GM10847 (cell line): ENCODE data around the gene TBXAS1.

ENCODE experiments used
- POLR2A ChIP-seq: IDR thresholded peaks from 2 replicates; pipeline ENCODE4 v1.6.1; 2011; ENCODE audit not compliant: insufficient read length; ENCODE audit errors: extremely low read depth

TBXAS1 gene

DNA sequence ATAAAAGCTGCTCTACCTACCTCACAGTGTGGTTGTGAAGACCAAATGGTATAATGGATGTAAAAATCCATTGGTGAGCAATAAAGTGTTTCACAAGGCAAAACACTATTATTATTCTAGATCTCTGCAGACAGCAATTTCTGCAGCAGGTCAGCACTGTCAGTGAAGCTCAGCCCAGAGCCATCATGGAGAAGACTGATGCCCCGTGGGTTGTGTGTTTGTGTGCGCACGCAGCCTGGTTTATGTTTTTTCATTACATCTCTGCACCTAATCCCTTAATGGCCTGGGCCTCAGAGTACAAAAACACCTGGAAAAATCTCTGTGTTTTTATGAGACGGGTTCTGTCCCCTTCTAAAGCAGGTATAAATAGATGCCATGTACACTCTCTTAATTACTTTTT, 169.5 kb downstream of the TBXAS1 start:
- TF ChIP-seq POLR2A, result no peak

DNA sequence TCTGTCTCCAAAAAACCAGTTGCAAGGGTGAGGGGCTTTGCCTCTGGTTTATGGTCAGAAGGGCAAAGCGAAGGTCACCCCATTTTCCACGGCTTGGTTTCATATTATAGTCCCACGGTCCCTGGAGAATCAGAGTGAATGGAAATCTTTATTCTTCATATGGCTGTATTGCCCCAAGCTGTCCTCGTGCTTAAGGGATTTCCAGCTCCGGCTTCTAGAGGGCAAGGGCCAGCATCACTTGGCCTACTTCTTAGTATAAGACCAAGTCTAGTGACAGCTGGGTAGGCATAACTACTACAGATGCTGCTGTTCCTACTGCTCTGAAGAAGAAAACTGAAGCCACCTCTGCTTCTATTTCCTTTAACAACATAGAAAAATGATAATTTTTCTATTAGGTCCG, 170.5 kb downstream of the TBXAS1 start:
- no peak for TF ChIP-seq POLR2A

DNA sequence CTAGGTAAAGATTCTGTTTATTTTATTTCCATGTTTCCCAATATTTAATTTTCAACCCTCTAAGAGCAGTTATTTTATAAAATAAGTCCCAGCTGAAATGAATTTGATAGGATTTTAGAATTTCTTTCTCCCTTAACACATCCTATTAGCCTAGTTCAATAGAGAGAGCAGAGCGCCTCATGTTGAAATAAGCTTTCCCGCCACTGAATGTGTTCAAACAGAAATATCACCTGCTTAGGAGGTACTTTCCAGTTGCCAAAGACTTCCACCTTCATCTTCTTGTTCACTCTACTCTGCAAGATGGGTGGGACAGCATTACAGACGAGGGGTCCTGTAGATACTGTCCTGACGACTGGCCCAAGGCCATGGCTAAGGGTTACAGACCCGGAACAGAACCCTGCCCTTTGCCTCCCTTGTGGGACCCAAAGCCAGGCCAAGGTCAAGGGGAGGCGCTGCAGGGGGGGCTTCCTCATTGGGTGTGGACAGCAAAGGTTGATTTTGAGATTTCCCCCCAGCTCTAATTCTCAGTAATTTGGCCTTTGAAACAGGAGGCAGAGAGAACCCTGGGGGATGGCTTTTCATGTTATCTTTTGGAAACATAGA, 171.7 kb downstream of the TBXAS1 start:
- no peak for TF ChIP-seq POLR2A

DNA sequence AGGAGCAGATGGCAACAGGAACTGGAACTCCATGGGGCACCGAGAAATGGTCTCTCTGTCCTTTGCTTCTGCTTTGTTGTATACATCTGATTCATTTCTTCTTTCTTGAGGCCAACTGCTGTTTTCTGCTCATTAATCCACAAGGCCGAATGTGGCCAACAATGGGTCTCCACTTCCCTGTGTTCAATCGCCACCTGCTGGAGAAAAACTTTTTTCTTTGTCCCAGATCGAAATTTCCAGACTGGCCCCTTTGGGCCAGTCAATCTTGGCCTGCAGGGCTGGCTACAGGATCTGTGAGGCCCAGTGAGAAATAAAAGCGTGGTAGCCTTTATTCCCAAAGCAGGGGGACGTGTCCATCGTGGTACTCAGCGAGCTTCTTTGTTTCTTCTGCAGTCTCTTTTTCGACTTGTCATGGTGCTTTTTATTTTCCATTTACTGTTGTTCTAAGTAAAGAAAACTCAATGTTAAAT, 174.9 kb downstream of the TBXAS1 start:
- TF ChIP-seq POLR2A, result no peak

DNA sequence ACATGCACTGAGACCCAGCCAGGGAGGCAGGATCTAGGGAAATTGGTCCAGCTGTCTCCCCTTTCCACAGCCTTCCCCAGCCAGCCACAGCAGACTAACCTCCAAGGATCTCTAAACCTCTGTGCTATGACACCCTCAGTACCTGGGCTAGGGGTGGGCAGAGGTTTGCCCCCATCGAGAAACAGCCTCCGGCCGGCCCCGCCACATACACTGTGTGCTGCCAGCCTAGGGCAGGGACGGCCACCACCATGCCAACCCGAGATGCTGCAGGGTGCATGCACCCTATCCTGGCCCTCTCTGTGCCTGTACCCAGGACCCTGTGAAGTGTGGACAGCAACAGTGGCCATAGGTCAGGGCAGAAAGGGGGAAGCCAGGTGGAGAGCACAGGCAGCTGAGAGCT, 175.6 kb downstream of the TBXAS1 start:
- TF ChIP-seq POLR2A, result no peak

DNA sequence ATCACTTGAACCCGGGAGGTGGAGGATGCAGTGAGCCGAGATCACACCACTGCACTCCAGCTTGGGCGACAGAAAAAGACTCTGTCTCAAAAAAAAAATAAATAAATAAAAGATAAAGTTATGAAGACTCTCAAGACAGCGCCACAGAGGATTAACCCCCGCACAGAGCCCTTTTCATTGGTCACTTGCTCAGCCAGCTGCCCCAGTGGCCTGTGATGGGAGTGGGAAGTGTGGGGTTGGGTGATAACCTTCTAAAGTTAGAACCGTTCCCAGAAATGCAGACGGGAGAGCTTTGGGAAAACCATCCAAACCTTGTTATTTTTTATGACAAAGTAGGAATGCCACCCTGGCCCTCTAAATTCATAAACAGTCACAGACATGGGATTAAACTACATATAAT, 176.3 kb downstream of the TBXAS1 start:
- TF ChIP-seq POLR2A, result no peak

DNA sequence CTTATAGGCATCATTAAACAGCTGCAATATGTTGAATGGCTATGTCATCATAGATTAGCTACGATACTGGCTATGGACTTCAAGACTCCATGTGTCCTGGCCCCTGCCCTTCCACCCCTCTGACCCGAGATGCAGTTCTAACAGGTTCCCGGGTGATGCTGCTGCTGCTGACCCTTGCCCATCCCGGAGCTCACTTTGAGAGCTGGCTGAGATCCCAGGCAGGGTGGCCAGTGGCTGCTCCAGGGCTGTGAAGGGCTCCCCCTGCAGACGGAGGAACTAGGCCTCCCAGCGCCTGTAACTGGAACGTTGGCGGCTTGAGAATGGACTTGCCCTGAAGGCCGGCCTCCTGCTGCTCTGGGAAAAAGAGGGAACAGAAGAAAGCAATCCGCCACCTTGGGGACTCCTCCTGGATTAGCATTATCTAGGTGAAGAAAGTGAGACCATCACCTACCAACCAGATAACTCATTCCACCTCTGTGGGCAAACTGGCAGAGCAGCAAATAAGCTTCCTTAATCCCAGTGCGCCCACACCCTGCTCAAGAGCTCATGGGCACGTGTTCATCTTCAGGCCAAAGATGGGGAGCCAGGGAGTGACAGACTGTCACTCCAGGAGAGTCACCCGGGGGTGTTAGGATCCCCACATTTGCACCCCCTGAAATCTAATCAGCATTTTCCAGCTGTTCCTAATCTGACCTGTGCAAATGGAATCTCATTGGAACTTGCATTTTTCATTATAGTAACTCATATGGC, 176.9 kb downstream of the TBXAS1 start:
- no peak for TF ChIP-seq POLR2A

DNA sequence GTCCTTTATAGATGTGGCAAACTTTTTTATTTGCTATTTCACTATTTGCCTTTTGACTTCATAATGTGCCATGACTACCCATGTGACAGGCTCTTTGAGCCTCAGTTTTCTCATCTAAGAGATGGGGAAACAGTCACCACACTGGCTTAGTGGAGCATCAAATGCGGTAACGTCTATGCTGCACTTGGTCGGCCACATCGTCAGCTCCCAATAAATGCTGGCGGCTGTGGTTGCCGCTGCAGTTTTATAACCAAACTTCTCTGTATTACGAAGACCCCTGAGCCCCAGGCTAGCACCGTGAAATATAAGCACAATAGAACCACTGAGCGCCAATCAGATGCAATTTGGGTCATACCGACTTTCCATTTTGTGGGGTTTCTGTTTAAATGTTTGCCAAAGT, 177.5 kb downstream of the TBXAS1 start:
- TF ChIP-seq POLR2A, result no peak

DNA sequence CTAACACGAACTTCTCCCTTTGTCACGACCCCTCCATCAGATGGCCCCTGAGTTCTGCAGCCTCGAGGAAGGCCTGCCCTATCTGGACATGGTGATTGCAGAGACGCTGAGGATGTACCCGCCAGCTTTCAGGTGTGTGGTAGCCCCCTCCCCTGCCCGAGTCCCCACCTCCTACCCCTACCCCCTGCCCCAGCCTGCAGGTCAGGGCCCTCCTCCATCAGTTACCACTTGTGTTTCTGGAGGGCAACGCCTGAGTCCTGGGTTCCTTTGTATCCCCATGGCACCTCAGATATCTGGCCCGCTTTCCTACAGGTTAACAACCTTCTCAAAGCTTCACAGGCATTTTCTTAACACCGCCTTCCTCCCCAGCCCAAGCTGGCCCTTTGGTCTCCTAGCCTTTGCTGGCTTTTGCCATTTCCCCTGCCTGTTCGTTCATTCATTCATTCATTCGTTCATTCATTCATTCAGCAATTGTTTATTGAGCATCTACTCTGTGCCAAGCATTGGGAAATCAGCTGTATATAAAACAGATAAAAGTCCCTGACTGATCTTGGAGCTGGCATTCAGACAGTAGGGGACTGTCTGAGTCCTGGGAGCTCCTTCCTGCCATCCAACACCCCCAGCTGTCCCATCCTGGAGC, 178.1 kb downstream of the TBXAS1 start:
- no peak for TF ChIP-seq POLR2A

DNA sequence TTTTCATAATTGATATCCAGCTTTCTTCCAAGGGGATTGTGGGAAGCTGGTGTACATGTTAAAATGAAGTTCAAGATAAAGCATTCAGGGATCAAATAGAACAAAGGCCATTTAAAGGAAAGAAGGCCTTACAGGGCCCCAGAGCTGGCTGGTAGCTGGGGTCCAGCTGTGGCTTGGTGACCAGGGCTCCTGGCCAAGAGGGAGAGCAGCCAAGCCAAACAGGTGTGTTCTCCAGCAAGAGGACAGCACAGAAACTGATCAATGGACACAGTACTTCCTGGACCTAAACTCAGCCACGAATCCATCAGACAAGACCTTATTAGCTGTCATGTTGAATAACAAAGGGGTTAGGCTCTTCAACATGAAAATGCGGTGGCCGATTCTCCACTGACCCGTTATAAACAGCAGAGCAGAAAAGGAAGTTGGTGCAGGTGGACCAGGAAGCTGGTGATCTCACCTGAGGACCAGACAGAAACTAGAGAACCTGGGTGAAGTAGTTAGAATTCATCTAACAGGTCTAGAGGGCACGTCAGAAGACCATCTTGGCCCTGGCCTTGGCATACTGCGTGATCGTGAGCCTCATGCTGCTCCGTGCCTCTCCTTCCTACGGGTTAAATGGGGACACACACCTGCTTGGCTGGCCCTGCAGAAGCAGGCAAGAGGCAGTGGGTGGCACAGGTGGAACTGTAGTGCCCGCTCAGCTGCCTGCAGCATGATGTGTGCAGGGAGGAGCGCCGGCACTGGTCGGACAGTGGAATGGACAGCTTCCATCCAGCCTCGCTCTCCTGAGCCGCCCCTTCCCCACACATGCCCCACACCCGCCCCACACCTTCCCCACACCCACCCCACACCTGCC, 179.9 kb downstream of the TBXAS1 start:
- no peak for TF ChIP-seq POLR2A

DNA sequence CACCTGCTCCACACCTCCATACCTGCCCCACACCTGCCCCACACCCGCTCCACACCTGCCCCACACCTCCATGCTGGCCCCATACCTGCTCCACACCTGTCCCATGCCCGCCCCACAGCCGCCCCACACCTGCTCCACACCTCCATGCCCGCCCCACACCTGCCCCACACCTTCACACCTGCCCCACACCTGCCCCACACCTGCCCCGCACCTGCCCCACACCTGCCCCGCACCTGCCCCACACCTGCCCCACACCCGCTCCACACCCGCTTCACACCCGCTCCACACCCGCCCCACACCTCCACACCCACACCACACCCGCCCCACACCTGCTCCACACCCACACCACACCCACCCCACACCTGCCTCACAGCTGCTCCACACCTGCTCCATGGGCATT, 180.7 kb downstream of the TBXAS1 start:
- TF ChIP-seq POLR2A, result no peak

DNA sequence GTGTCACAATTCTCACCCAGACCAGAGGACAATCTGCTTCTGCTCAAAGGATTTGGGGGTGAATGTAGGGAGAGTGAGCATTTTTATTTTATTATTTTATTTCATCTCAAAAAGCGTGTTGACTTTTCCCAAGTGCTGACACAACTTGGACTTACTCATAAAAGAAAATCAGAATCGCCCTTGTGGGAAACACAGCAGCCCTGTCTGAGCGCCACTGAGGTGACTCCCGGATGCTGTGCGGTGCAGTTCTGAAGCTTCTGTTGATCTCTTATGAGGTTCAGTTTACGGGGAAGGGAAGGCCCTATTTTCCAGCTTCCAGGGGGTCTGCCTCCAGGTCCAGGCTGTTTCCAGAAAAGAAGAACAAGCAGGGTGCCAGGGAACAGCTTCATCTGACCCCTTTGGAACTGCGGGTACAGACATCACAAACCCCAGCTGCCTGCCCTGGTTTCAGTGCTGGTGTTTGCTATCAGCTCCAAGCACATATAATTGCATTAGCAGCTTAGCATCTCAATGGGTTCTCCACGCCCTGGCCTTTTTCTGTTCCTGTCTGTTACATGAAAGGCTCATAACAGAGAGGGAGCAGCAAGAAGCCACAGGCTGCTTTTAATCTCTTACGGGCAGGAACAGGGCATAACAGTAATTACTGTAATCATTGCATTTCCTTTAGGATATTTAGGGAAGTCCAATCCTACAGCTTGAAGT, 181.3 kb downstream of the TBXAS1 start:
- TF ChIP-seq POLR2A, result no peak

DNA sequence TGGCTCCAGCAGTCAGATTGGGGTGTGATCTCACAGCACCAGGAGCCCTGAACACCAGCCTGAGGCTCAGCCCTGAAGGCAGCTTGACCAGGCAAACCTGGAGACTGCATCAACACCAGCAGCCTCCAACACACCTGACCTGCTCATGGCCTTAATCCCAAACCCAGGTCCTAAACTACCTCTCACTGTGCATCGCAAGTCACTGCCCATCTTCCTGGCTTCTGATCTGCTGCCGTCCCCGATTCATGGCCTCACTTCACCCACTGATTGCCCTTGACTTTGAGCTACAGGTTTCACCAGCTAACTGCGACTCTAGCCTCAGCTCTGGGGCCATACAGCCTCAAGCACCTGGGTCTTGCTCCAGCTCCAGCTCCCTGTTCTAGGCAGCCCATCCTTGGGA, 184.6 kb downstream of the TBXAS1 start:
- no peak for TF ChIP-seq POLR2A

DNA sequence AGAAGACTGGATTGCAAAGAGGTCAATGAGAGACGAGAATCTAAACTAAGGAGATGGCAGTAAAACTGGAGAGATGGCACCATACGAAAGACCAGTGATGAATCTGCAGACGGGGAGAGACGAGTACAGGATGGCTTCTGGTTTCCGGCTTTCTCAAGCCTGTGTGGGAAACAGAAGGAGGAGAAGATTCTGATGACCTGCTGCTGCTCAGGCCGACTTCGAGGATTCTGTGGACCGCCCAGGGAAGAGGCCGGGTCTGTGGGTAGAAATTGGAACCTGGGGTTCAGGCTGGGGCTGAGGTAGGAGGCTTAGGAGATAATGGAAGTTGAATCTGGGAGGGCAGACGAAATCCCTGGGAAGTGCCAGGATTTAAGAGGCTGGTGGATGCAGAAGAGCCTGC, 185.1 kb downstream of the TBXAS1 start:
- no peak for TF ChIP-seq POLR2A

DNA sequence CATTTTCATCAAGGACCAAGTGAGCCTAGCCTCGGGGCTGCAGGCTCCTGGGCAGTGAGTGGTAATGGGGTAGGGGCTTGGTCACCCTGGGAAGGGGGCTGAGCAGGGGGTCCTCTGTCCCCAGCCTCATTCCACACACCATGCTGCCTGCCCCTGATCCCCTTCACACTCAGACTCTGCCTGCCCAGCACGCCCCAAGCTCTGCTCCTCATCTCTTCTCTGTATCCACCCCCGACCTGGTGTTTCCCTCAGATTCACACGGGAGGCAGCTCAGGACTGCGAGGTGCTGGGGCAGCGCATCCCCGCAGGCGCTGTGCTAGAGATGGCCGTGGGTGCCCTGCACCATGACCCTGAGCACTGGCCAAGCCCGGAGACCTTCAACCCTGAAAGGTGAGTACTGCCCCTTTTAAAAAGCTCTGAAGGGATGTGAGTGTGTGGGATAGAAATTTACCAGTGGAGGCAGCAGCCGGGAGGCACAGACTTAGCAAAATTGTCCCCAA, 186.5 kb downstream of the TBXAS1 start:
- no peak for TF ChIP-seq POLR2A
